ENCODE measurements around the gene TEPSIN. TPM values are rescaled to one million over a fixed set of nuclear protein-coding genes. Genes with fewer than 3 reads are reported as not detected.

Gene TEPSIN
- total and polyA plus RNA-seq, 2 donors (not counting 1 experiment from before 2014, with no cell fraction given): 5.6 to 11.2 TPM

- Histone ChIP-seq H3K27me3 (ENCODE audit: control insufficient read depth, insufficient read depth, low read length) (no peaks in the 10 kb centered on the region), H3K79me2 (ENCODE audit: control insufficient read depth, insufficient read depth, low read length) (peaks cover 22% of the 10 kb centered on the region), H3K4me2 (ENCODE audit: extremely low read depth, insufficient read depth, low read length) (no peak overlapping the region), H3K36me3 (ENCODE audit: control insufficient read depth, insufficient read depth, low read length) (peaks cover 15% of the 10 kb centered on the region), H3K27ac (ENCODE audit: insufficient read depth, low read length) (no peak overlapping the region), H3K4me3 (replicated peaks in 1 of 4; ENCODE audit: control extremely low read depth in 1 of 4, insufficient read depth in 1 of 4, low read depth in 3 of 4, low read length in 4 of 4) (no peak overlapping the region), H3K4me1 (ENCODE audit: control insufficient read depth, extremely low read depth, insufficient read depth, low read length) (peaks cover 5% of the 10 kb centered on the region), H3K9me3 (ENCODE audit: control insufficient read depth, insufficient read depth, low read depth, low read length) (no peaks in the 10 kb centered on the region), H4K20me1 (ENCODE audit: control insufficient read depth, extremely low read depth, insufficient read depth, low read length) (no peaks in the 10 kb centered on the region), H3K9ac (ENCODE audit: insufficient read depth, low read length) (no peak overlapping the region), H2AFZ (ENCODE audit: low read length) (no peak overlapping the region)
- no peak for TF ChIP-seq EZH2 (IDR thresholded peaks at IDR 0.05; ENCODE audit: low read length, missing control alignments)
- no peak for TF ChIP-seq CTCF (conservative IDR thresholded peaks at IDR 0.05 in 1 of 2, IDR thresholded peaks at IDR 0.05 in 1 of 2; ENCODE audit: low read depth in 1 of 2, low read length in 2 of 2)
- no peak for DNase-seq (ENCODE audit: low read depth in 2 of 2)
Measured at GRCh38 chr17:81244358-81245023, 5.6 kb upstream of the TEPSIN start.

- peaks cover 5% of the 10 kb centered on the region for H3K4me1 ChIP-seq (ENCODE audit: control insufficient read depth, extremely low read depth, insufficient read depth, low read length)
- H3K27me3 ChIP-seq (ENCODE audit: control insufficient read depth, insufficient read depth, low read length): no peaks in the 10 kb centered on the region
- H3K9me3 ChIP-seq (ENCODE audit: control insufficient read depth, insufficient read depth, low read depth, low read length): no peaks in the 10 kb centered on the region
- no peak overlapping the region for H3K9ac ChIP-seq (ENCODE audit: insufficient read depth, low read length)
- no peak overlapping the region for H3K4me3 ChIP-seq (replicated peaks in 1 of 4; ENCODE audit: control extremely low read depth in 1 of 4, insufficient read depth in 1 of 4, low read depth in 3 of 4, low read length in 4 of 4)
- TF ChIP-seq EZH2 (IDR thresholded peaks at IDR 0.05; ENCODE audit: low read length, missing control alignments) (no peak), CTCF (conservative IDR thresholded peaks at IDR 0.05 in 1 of 2, IDR thresholded peaks at IDR 0.05 in 1 of 2; ENCODE audit: low read depth in 1 of 2, low read length in 2 of 2) (no peak)
- no peaks in the 10 kb centered on the region for H4K20me1 ChIP-seq (ENCODE audit: control insufficient read depth, extremely low read depth, insufficient read depth, low read length)
- H2AFZ ChIP-seq (ENCODE audit: low read length): no peak overlapping the region
- no peak for DNase-seq (ENCODE audit: low read depth in 2 of 2)
- no peak overlapping the region for H3K4me2 ChIP-seq (ENCODE audit: extremely low read depth, insufficient read depth, low read length)
- peaks cover 15% of the 10 kb centered on the region for H3K36me3 ChIP-seq (ENCODE audit: control insufficient read depth, insufficient read depth, low read length)
- peaks cover 27% of the 10 kb centered on the region for H3K79me2 ChIP-seq (ENCODE audit: control insufficient read depth, insufficient read depth, low read length)
- H3K27ac ChIP-seq (ENCODE audit: insufficient read depth, low read length): no peak overlapping the region
Measured at GRCh38 chr17:81243333-81243664, 4.4 kb upstream of the TEPSIN start.

GRCh38 chr17:81242421-81243332, 3.8 kb upstream of the TEPSIN start:
- H4K20me1 ChIP-seq (ENCODE audit: control insufficient read depth, extremely low read depth, insufficient read depth, low read length): no peaks in the 10 kb centered on the region
- no peak for TF ChIP-seq EZH2 (IDR thresholded peaks at IDR 0.05; ENCODE audit: low read length, missing control alignments)
- no peak for TF ChIP-seq CTCF (conservative IDR thresholded peaks at IDR 0.05 in 1 of 2, IDR thresholded peaks at IDR 0.05 in 1 of 2; ENCODE audit: low read depth in 1 of 2, low read length in 2 of 2)
- no peak overlapping the region for H3K9ac ChIP-seq (ENCODE audit: insufficient read depth, low read length)
- H2AFZ ChIP-seq (ENCODE audit: low read length): no peak overlapping the region
- no peak overlapping the region for H3K4me3 ChIP-seq (replicated peaks in 1 of 4; ENCODE audit: control extremely low read depth in 1 of 4, insufficient read depth in 1 of 4, low read depth in 3 of 4, low read length in 4 of 4)
- H3K27me3 ChIP-seq (ENCODE audit: control insufficient read depth, insufficient read depth, low read length): no peaks in the 10 kb centered on the region
- H3K4me2 ChIP-seq (ENCODE audit: extremely low read depth, insufficient read depth, low read length): no peak overlapping the region
- no peak for DNase-seq (ENCODE audit: low read depth in 2 of 2)
- H3K79me2 ChIP-seq (ENCODE audit: control insufficient read depth, insufficient read depth, low read length): peaks cover 33% of the 10 kb centered on the region
- no peaks in the 10 kb centered on the region for H3K9me3 ChIP-seq (ENCODE audit: control insufficient read depth, insufficient read depth, low read depth, low read length)
- no peak overlapping the region for H3K27ac ChIP-seq (ENCODE audit: insufficient read depth, low read length)
- H3K4me1 ChIP-seq (ENCODE audit: control insufficient read depth, extremely low read depth, insufficient read depth, low read length): peaks cover 5% of the 10 kb centered on the region
- H3K36me3 ChIP-seq (ENCODE audit: control insufficient read depth, insufficient read depth, low read length): peaks cover 15% of the 10 kb centered on the region

Measured in fibroblast of lung (primary cell).